OCI-LY1 (cell line): Measurements from ENCODE around the gene PPP1R36.

ENCODE experiments used
- CTCF ChIP-seq: fragments of 200-600 bp; sonication (generic), shearing (Covaris generic); IDR thresholded peaks from 2 replicates; pipeline ENCODE4 v1.5.1; 2017; ENCODE audit warnings: mild to moderate bottlenecking, antibody characterized with exemption, low read length, moderate library complexity, mixed read lengths
- EZH2 ChIP-seq: fragments of 200-600 bp; sonication (generic), shearing (Covaris generic); IDR thresholded peaks from 2 replicates; pipeline ENCODE4 v1.8.0; 2017; ENCODE audit warnings: borderline replicate concordance, mixed run types, mild to moderate bottlenecking, antibody characterized with exemption, low read length, moderate library complexity, mixed read lengths

DNA sequence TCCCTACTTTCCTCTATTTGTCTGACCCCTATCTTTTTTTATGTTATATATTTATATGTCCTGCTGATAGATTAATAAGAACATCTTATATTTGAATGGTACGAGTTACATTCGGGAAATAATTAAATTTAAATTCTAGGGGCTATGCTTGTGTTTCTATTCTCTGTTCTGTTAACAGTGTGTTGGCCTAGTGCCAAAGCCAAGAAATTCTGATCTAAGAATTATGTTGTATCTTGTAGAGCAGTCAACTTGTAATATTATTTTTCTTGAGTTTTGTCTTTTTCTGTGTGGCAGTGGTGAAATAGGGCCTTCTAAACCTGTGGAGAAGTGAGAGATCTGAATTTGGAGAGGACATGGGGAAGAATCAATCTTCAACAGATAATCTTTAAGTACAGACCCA lies 18.2 kb upstream of the PPP1R36 start:
- TF ChIP-seq EZH2 = no peak
- TF ChIP-seq CTCF = no peak
